ENCODE measurements around the gene MEPE.

MEPE gene, protein sequence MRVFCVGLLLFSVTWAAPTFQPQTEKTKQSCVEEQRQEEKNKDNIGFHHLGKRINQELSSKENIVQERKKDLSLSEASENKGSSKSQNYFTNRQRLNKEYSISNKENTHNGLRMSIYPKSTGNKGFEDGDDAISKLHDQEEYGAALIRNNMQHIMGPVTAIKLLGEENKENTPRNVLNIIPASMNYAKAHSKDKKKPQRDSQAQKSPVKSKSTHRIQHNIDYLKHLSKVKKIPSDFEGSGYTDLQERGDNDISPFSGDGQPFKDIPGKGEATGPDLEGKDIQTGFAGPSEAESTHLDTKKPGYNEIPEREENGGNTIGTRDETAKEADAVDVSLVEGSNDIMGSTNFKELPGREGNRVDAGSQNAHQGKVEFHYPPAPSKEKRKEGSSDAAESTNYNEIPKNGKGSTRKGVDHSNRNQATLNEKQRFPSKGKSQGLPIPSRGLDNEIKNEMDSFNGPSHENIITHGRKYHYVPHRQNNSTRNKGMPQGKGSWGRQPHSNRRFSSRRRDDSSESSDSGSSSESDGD
- 0 reads per million in 9 experiments for total RNA-seq

DNA sequence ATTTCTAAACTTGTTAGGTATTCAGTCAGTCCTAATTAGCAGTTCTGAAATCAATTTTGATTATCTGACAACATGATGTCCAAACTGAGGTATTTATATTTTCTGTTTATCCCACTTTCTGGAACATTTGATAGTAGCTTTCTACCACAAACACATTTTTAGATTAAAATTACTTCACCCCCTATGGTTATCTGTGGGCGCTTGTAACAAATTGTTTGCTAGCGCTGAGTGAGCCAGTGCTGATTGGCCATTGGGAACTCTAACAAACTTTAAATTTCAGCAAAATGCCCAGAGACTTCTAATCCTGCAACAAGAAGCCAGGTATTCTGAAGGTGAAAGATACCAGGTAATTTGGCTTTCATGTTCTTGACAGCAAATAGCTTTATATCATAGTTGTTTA lies at the start of gene MEPE:
MEPE (plus strand) TSS at position 301 of the 400 bp plus-strand sequence. CDS start 1,746 bp downstream, outside the sequence.
- DNase-seq (no peak), ATAC-seq (replicated peaks) (no peak)
- Mint-ChIP-seq H3K36me3 (ENCODE audit: insufficient read depth) (no peaks in the 10 kb centered on the region), H3K4me3 (no peak within 1 kb of the TSS), H3K27me3 (peaks cover 12 to 19% of the 10 kb centered on the region in 2 donors), H3K27ac (no peak within 1 kb of the TSS), H3K9me3 (no peaks in the 10 kb centered on the region), H3K4me1 (ENCODE audit: low read depth in 2 of 2) (no peaks in the 10 kb centered on the region)

DNA sequence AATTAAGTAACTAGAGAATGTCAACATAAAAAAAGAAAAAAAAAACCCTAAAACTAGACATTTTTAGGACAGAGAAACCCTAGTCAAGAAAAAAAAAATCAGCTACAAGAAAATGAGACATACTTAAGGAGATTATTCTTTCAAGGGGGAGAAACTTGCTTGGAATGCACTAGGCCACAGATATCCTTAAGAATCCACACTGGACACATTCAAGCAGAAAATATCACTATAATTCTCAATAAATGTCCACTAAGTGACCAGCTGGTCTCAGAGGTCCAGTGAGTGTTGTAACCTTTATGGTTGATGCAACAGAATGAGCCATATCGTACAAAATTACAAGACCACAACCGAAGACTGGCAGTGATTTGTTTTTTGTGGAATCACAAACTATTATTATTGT lies 49.0 kb upstream of the MEPE start:
- H3K4me3 Mint-ChIP-seq = no peak overlapping the region
- H3K36me3 Mint-ChIP-seq (ENCODE audit: insufficient read depth) = no peaks in the 10 kb centered on the region
- H3K9me3 Mint-ChIP-seq = peaks cover 0 to 2% of the 10 kb centered on the region in 2 donors
- H3K27me3 Mint-ChIP-seq = peaks cover 5 to 8% of the 10 kb centered on the region in 2 donors
- H3K4me1 Mint-ChIP-seq (ENCODE audit: low read depth in 2 of 2) = peaks cover 0 to 1% of the 10 kb centered on the region in 2 donors
- no peak overlapping the region for H3K27ac Mint-ChIP-seq
- no peak for DNase-seq
- ATAC-seq (replicated peaks) = no peak

DNA sequence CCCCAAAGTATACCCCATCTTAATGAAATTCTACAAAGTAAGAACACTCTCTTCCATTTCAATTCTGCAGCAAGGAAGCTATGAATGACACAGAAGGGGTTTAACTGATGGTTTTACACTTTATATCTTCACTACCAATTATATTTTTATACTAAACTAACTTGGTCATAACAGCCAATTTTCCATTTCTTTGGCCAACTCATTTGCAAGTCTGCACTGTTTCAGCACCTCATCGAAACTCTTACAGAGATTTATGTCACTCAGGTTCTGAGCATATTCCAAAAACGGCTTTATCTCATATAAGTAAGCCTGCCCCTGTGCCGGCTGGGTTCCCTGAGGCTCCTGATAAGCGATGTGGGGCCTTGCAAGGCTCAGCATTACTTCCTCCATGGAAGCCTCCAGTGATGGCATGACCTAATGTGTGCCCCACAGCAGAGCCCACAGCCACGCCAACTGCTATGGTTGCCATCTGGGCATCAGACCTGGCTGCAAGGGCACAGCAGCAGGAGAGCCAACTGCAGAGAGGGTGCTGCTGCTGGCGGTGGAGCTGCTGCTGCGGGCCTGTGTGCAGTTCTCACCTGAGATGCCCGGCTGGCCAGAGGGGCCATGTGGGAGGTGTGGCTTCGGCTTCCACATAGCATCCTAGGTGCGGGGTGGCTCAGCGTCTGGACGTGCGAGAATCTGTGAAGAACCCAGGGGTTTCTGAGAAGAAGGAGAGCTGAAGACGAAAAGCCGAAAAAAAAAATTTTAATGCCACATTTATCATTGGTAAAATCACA lies 46.8 kb upstream of the MEPE start:
- peaks cover 0 to 2% of the 10 kb centered on the region in 2 donors for H3K9me3 Mint-ChIP-seq
- H3K27me3 Mint-ChIP-seq = peaks cover 5 to 8% of the 10 kb centered on the region in 2 donors
- H3K4me1 Mint-ChIP-seq (ENCODE audit: low read depth in 2 of 2) = peaks cover 0 to 1% of the 10 kb centered on the region in 2 donors
- H3K4me3 Mint-ChIP-seq = no peak overlapping the region
- no peaks in the 10 kb centered on the region for H3K36me3 Mint-ChIP-seq (ENCODE audit: insufficient read depth)
- H3K27ac Mint-ChIP-seq = no peak overlapping the region
- DNase-seq (no peak), ATAC-seq (replicated peaks) (no peak)

DNA sequence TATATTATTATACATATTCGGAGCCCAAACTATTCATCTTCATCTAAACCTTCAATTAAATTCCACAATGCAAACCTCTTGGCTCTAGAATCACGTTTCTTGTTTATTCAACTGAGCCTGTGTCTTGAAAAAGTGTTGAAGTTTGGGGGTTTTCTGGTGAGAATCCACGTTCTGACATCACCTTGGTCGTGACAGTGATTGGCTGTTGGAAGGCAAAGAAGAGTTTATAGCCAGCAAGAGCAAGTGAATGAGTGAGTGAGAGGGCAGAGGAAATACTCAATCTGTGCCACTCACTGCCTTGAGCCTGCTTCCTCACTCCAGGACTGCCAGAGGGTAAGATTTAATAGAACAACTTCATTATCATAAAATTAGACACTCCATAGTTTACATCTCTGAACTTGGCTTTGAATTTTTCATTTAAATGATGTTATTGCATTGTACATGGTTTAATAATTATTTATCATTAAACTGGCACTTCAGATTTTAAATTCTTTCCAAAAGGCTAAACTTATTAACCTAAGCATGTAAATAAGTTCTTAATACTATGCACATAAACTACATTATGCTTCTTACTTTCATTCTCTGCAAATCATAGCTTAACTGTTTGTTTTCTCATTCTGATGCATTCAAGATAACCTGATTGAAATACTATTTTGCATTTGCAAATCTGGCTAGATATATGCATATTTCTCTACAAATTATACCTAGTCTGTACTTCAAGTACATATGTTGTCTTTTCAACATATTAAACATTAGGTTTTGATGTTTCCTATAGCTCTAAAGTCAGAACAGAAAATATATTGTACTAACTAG lies 33.3 kb upstream of the MEPE start, which contains the start of gene IBSP:
IBSP (plus strand) TSS at position 254 of the 813 bp plus-strand sequence. CDS start 2,808 bp downstream, outside the sequence.
- ATAC-seq (replicated peaks) (no peak), DNase-seq (no peak)
- Mint-ChIP-seq H3K27me3 (peaks cover 0 to 7% of the 10 kb centered on the region in 2 donors), H3K36me3 (ENCODE audit: insufficient read depth) (no peaks in the 10 kb centered on the region), H3K4me1 (ENCODE audit: low read depth in 2 of 2) (no peaks in the 10 kb centered on the region), H3K9me3 (no peaks in the 10 kb centered on the region), H3K4me3 (no peak within 1 kb of the TSS), H3K27ac (no peak within 1 kb of the TSS)

DNA sequence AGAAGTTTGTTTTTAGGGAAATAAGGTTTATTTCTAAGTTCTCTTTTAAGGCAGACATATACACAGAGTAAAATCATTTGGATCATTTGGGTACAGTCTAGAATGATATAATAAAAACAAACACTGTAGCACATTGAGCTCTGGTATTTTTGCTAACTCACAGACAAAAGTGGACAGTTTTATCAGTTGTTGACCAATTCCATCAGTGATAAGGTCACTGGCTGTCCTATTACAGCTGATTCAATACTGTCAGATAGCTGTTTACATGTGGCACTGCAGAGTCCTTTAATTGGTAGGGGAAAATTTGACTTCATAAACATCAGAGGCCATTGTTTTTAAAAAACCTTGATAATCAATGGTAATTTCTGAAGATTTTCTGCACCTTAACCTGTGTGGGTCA lies 29.9 kb upstream of the MEPE start:
- ATAC-seq (replicated peaks) = no peak
- no peaks in the 10 kb centered on the region for H3K36me3 Mint-ChIP-seq (ENCODE audit: insufficient read depth)
- no peak for DNase-seq
- H3K4me1 Mint-ChIP-seq (ENCODE audit: low read depth in 2 of 2) = no peaks in the 10 kb centered on the region
- H3K27ac Mint-ChIP-seq = no peak overlapping the region
- H3K9me3 Mint-ChIP-seq = no peaks in the 10 kb centered on the region
- H3K4me3 Mint-ChIP-seq = no peak overlapping the region
- H3K27me3 Mint-ChIP-seq = no peaks in the 10 kb centered on the region

DNA sequence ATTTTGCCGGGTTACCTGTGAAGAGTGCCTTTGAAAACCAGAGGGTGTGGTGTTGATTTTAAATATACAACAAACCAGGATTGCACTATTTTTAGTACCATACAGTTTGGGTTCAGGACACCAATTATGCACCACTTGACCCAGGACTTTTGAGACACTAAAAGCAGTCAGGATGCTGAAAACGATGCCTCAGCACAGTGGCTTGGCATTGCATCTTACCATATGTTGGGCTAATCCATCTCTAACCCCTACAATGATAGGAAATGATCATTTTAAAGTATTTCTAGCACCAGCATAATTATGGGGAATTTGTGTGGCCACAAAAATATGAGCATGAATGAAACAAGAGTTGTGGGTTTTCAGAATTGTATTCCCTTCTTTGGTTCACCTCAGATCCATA lies 29.3 kb upstream of the MEPE start:
- no peaks in the 10 kb centered on the region for H3K9me3 Mint-ChIP-seq
- no peaks in the 10 kb centered on the region for H3K36me3 Mint-ChIP-seq (ENCODE audit: insufficient read depth)
- no peak overlapping the region for H3K27ac Mint-ChIP-seq
- ATAC-seq (replicated peaks) = no peak
- H3K4me1 Mint-ChIP-seq (ENCODE audit: low read depth in 2 of 2) = no peaks in the 10 kb centered on the region
- H3K27me3 Mint-ChIP-seq = no peaks in the 10 kb centered on the region
- no peak overlapping the region for H3K4me3 Mint-ChIP-seq
- DNase-seq = no peak

DNA sequence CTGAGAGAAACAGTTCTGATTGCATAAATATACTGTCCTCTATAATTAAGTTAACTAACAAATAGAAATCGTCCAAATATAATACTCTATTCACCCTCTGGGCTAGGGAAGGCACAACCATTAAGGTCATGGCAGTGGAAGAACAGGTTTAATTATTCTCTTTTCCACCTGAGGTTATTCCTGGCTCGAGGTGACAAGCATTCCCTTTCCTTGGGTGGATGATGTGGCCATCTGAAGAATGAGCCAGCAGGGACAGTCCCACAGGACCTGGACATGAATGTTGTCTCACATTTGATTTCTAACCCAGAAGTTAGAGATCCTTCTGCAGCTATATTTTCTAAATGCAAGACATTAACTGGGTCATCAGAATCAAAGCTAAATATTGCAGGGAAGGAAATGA lies 27.9 kb upstream of the MEPE start:
- Mint-ChIP-seq H3K27ac (no peak overlapping the region), H3K4me1 (ENCODE audit: low read depth in 2 of 2) (no peaks in the 10 kb centered on the region), H3K36me3 (ENCODE audit: insufficient read depth) (no peaks in the 10 kb centered on the region), H3K4me3 (no peak overlapping the region), H3K27me3 (no peaks in the 10 kb centered on the region), H3K9me3 (no peaks in the 10 kb centered on the region)
- no peak for DNase-seq
- no peak for ATAC-seq (replicated peaks)

DNA sequence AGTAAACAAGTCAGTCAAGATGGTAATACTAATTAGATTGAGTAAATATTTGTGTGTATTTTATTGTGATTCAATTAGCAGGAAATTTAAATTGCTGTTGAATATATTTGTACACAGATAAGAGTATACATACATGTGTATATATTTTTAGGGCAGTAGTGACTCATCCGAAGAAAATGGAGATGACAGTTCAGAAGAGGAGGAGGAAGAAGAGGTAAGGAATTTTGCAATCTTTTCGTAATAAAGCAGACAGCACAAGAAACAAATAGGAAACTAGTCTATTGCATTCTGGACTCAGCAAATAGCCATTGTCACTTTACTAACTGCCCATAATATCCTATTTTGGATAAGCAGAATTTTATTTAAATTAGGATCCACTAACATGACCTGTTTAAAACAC lies 26.8 kb upstream of the MEPE start:
- DNase-seq (no peak), ATAC-seq (replicated peaks) (no peak)
- H3K36me3 Mint-ChIP-seq (ENCODE audit: insufficient read depth) = no peaks in the 10 kb centered on the region
- no peaks in the 10 kb centered on the region for H3K4me1 Mint-ChIP-seq (ENCODE audit: low read depth in 2 of 2)
- no peaks in the 10 kb centered on the region for H3K9me3 Mint-ChIP-seq
- H3K4me3 Mint-ChIP-seq = no peak overlapping the region
- no peaks in the 10 kb centered on the region for H3K27me3 Mint-ChIP-seq
- no peak overlapping the region for H3K27ac Mint-ChIP-seq

DNA sequence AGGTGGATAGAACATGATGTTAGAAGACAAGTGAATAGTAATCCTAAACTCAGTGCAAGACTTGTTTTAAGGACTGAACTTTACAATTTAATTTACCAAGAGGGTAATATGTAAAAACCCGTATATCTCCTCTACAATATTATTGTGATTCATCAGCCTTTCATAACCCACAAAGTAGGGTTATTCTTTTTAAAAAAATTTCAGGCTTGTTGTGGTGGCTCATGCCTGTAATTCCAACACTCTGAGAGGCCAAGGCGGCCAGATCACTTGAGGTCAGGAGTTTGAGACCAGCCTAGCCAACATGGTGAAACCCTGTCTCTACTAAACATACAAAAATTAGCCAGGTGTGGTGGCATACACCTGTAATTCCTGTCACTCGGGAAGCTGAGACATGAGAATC lies 26.2 kb upstream of the MEPE start:
- H3K4me3 Mint-ChIP-seq = no peak overlapping the region
- ATAC-seq (replicated peaks) = no peak

DNA sequence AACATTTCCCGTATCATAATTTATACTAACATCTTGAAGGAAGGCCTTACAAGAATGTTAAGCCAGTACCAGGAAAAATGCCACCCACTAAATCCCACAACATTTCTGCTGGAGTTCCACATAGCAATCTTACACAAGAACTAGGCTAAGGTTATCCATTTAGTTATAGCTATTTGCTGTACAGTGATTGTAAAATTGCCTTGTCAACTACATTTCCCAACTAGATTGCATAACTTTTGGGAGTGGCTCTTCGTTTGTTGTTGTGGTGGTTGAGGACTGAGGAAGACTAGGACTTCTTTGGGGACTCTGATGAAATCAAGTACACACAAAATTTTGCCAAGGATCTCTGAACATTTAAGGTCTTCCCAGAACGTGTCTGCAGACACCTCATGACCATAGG lies 25.4 kb upstream of the MEPE start:
- Mint-ChIP-seq H3K4me1 (ENCODE audit: low read depth in 2 of 2) (no peaks in the 10 kb centered on the region), H3K27ac (no peak overlapping the region), H3K36me3 (ENCODE audit: insufficient read depth) (no peaks in the 10 kb centered on the region), H3K4me3 (no peak overlapping the region), H3K9me3 (peaks cover 0 to 4% of the 10 kb centered on the region in 2 donors), H3K27me3 (no peaks in the 10 kb centered on the region)
- DNase-seq (no peak), ATAC-seq (replicated peaks) (no peak)

More for the DNA sequence above, 26.2 kb upstream of the MEPE start:
- no peaks in the 10 kb centered on the region for H3K4me1 Mint-ChIP-seq (ENCODE audit: low read depth in 2 of 2)
- H3K9me3 Mint-ChIP-seq = peaks cover 0 to 4% of the 10 kb centered on the region in 2 donors
- no peak overlapping the region for H3K27ac Mint-ChIP-seq
- H3K27me3 Mint-ChIP-seq = no peaks in the 10 kb centered on the region
- no peaks in the 10 kb centered on the region for H3K36me3 Mint-ChIP-seq (ENCODE audit: insufficient read depth)
- no peak for DNase-seq

DNA sequence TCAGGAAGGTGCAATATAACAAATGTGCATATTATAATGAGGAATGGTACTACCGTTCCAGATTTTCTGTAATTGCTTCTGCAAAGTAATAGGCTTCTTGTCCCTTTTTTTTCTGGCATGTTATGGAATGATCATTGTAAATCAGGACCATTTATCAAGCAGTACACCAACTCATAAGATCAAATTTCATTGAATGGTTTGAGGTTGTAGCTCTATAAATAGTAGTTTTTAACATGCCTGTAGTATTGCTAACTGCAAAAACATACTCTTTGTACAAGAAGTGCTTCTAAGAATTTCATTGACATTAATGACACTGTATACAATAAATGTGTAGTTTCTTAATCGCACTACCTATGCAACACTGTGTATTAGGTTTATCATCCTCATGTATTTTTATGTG lies 20.8 kb upstream of the MEPE start:
- H3K27ac Mint-ChIP-seq = no peak overlapping the region
- peaks cover 0 to 6% of the 10 kb centered on the region in 2 donors for H3K9me3 Mint-ChIP-seq
- DNase-seq = no peak

DNA sequence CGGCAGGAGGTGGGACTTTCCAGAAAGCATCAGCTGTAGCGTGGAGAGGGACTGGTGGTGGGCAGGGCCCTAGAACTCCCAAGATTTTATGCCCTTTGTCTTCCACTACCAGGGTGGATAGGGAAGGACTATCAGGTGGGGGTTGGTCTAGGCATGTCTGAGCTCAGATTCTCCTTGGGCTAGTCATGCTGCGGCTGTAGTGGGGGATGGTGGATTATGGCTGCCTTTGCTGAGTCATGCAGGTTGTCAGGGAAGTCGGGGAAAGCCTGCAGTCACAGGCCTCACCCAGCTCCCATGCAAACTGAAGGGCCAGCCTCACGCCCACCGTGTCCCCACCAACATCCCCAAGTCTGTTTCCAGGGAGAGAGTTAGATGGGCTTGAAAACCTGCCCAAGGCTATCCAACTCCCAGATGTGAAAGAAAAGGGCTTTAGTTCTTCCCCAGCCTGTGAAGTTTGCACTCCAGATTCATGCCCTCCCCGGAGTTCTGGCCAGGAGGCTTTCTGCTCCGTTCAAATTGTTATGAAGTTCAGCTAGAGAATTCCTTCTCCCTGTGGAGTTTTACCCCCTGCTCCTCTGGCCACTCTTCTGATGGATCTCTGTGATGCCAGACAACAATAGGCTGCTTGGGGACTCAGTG lies 13.4 kb upstream of the MEPE start:
- peaks cover 0 to 2% of the 10 kb centered on the region in 2 donors for H3K4me1 Mint-ChIP-seq (ENCODE audit: low read depth in 2 of 2)
- H3K27ac Mint-ChIP-seq = no peak overlapping the region
- H3K36me3 Mint-ChIP-seq (ENCODE audit: insufficient read depth) = no peaks in the 10 kb centered on the region
- H3K9me3 Mint-ChIP-seq = peaks cover 0 to 2% of the 10 kb centered on the region in 2 donors
- no peak overlapping the region for H3K4me3 Mint-ChIP-seq
- H3K27me3 Mint-ChIP-seq = peaks cover 28 to 54% of the 10 kb centered on the region in 2 donors
- DNase-seq (no peak), ATAC-seq (replicated peaks) (no peak)

More for the DNA sequence above, 20.8 kb upstream of the MEPE start:
- Mint-ChIP-seq H3K4me1 (ENCODE audit: low read depth in 2 of 2) (no peaks in the 10 kb centered on the region), H3K4me3 (no peak overlapping the region), H3K36me3 (ENCODE audit: insufficient read depth) (no peaks in the 10 kb centered on the region), H3K27me3 (peaks cover 0 to 5% of the 10 kb centered on the region in 2 donors)
- no peak for ATAC-seq (replicated peaks)

All from effector memory CD8-positive, alpha-beta T cell (primary cell).